HG02840 (cell line): ENCODE results near the gene EYS.

Experiments used
- ATAC-seq: cut with Tn5 transposase; IDR thresholded peaks from one replicate; pipeline ENCODE4 v1.9.1; 2021; ENCODE audit warnings: mild to moderate bottlenecking, moderate library complexity, moderate number of reproducible peaks; ENCODE audit not compliant: unreplicated experiment, low FRiP score

The EYS gene

DNA sequence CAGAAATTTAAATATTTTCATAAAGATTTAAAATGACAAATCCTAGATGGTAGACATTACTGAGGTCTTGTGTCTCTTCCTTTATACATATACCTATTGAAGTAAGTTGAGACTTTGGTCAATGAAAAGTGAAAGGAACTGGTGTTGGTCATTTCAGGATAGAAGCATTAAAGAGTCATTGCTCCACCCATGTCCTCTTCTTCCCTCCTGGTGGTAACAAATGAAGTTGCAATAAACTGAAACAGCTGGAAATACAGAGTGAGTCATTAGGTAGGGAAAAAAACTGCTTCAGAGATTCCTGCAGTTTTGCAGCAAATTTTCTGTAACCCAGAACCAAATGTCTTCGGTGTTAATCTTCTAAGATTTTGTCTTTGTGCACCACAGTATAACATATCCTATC lies 448.0 kb downstream of the EYS start:
- no peak for ATAC-seq

DNA sequence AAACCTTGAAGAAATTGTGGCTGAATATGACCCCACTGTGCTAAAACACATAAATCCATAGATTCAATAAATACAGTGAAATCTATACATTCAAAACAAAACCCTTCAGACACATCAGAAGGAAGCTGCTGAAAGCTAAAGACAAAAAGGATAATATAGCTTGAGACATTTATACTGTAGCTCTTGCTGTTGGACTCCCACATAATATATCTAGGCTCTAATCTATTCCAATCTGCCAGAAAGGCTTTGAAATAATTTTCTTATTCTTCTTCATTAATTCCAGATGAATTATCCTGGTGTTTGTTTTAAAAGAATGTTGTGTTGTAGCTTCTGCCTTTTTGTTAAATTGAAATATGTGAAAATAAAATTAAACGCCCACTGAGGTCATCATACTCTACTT lies 454.0 kb downstream of the EYS start:
- ATAC-seq = no peak

DNA sequence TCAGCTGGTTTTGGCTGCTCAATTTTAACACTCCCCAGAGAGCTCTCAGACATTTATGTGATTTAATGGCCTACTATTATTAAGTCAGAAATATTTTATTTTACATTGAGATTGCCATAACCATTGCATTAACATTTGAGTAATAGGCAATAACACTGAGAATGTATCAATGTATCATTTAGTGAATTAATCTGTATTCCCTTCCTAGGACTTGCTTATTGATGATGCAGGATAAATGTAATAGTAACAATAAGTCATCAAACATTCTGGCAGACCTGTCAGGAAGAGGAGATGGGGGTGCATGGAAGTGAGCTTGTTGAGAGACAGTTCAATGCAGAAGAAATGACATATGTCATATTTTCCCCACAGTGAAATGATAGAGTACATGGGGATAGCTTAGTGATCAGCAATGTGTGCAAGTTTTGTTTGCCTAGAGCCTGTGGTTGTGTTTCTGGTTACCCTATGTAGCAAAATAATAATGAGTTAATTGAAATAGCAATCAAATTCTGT lies 458.9 kb downstream of the EYS start:
- ATAC-seq = no peak

DNA sequence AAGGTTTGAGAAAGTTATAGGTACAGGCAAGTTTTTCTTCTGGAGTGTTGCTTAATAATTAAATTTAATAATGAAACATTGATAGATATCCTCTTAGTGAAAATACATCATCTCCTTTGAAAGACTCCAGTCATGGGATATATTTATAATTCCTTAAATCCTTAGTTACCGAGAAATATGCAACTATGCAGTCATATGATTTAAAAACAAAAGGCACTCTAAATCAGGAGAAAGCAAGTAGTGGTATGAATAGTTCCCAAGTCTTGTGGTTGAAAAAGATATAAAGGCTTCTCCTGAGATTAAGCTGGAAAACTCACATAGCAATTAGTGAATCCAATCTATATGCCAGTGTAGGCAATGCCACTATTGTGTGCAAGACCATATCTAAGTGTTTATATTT lies 475.4 kb downstream of the EYS start:
- ATAC-seq = no peak

DNA sequence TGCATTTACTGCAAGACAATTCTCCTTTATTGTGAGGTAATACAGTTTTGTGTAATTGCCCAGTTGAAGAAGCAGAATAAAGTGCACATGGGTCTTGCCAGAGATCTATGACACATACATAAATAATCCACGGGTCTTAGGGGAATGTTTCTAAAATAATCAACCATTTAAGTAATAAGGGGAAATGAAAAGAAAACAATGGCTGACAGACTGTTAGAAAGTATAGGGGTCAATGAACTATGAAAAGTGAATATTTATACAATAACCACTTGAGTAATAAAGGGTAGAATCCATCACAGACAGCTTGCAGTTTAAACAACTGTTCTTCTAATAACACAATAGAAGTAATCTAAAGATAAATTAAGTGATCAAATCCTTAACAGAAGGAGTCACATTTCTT lies 477.2 kb downstream of the EYS start:
- no peak for ATAC-seq

DNA sequence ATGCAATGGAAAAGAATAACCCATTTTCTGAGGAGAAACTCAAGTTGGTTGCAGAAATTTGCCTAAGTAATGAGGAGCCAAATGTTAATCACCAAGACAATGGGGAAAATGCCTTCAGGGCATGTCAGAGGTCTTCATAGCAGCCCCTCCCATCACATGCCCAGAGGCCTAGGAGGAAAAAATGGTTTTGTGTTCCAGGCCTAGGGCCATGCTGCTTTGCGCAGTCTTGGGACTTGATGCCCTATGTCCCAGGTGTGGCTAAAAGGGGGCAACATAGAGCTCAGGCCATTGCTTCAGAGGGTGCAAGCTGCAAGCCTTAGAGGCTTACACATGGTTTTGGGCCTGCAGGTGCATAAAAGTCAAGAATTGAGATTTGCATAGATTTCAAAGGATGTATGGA lies 485.9 kb downstream of the EYS start:
- ATAC-seq = no peak

DNA sequence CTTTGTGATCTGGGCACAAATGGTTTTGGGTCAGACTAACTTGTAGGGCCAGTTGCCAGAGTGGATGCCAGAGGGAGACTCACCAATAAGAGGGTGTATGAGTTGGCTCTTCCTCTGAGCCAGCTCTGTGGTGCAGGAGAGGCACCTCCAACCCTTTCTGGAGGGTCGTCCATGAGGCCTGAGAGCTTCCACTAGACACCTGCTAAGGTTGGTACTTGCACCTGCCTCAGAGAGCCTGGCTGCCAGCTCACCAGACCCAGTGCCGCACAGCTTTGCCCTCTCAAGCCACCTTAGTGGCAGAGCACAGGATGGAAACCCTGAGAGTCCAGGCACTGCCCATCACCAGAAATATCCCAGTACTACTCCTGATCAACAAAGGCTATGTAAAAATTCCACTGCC lies 504.3 kb downstream of the EYS start:
- ATAC-seq = no peak

DNA sequence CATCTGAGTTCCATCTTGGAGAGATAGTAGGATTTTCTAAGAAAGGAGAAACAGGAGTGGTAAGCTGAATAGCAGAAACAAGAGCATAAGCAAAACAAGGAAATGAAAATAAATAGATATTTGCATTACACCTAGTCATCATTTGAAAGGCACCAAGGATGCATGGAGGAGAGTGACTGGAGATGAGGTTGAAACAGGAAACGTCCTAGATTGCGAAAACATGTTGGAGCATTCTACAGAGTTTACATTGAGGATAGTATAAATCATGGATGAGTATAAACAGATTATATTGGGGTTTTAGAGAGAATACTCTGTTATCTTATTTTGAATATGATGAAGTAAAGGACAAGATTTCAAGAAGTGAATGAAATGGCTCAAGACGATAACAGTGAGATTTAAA lies 507.3 kb downstream of the EYS start:
- ATAC-seq = no peak

DNA sequence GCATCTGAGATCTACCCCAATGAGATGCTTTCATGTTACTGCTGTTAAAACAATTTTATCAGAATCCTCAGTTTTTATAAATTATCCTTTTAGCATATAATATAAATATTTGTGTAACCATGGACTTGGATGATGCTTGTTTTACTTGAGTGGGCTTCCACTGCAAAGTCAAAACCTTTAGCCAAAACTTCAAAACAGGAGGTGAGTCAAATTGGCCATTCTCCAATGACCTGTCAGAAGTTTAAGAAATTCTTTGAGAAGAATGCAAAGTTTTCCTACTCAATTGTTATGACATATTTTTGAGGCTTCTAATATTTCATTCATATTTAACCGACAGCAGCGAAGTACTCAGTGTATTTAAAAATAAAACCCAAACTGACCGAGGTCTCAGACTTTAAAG lies 507.9 kb downstream of the EYS start:
- no peak for ATAC-seq

DNA sequence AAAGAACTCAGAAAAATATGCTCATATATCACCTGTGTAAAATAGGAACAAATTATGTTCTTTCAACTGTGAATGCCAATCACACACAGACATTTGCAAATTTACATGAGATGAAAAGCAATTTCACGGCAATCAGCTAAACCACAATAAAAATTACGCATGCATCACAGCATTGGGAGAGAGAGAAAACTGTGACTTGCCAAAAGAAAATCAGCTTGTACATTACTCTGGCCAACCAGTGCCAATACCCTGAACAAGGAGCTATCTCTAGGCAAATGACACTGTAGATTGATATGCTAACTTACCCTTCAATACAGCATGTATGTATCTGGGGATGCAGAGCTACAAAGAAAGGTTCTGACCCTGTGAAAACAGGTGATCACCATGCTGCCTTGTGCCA lies 515.6 kb downstream of the EYS start:
- no peak for ATAC-seq

DNA sequence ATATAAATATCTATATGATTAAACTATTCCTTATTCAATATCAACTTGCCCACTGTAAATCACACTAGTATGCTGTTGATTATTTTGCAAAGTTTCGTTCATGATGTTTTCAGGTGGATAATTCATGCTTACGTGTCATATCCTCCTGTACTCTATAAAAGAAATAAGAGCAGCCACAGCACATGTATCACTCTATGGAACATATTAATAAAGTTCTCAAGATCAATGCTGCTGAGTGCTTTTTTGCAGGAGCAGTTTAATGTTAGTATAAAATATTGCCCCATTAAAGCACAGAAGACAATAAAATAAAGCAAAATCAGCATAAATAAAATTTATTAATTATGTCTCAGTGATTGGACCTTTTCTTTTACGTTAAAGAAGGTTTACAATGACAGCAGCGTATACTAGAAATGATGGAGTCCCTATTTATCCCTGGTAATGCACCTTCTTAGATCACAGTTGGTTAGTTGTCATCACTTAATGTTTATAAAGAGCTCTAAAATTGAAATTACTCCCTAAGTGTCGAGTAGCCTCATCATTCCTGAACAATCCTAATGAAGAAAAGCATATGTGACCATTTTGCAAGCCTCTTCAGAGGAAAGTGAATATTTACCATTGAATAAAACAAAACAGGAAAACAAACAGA lies 517.7 kb downstream of the EYS start:
- no peak for ATAC-seq

DNA sequence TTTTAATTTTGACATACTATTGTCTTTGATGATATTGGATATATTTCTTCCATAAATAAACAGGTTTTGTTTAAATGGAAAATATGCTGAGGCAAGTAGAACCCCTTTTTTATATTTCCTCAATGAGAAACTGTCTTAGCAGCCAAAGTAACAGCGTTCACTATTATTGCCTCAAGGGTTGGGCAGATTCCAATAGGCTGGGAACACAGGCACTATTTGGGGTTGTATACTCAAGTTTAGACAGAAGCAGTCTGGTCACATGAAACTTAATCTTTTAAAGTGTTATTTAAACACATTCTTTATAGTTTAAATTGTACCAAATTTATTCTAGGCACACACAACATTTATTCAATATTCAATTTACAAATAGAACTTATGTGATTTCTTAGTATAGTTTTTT lies 520.2 kb downstream of the EYS start:
- ATAC-seq = no peak

DNA sequence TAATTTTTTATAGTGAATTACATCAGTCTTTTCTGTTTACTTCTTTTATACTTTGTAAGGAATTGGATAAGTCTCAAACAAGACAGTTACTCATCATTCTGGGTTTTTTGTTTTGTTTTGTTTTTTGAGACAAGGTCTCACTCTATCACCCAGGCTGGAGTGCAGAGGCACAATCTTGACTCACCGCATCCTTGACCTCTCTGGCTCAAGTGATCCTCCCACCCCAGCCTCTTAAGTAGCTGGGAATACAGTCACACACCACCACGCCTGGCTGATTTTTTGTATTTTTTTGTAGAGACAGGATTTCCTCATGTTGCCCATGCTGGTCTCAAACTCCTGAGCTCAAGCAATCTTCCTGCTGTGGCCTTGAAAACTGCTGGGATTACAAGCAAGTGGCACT lies 524.3 kb downstream of the EYS start:
- ATAC-seq = no peak

DNA sequence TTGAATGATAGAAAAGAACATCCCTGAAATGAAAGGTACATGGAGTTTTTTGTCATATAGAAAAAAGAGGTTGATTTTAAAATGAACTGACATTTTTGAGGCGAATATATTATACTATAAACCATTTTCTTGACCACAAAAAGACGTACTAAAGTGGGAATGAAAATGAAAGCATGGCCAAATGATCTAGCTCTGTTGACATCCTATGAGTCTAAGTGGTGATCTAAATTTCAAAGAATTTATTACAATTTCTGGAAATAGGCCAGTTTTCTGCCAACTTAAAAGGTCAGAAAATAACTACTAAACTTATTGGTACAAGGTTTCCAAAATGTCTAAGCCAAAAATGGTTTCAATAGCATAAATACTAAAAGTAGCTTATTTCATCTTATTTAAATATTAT lies 536.8 kb downstream of the EYS start:
- ATAC-seq = no peak

DNA sequence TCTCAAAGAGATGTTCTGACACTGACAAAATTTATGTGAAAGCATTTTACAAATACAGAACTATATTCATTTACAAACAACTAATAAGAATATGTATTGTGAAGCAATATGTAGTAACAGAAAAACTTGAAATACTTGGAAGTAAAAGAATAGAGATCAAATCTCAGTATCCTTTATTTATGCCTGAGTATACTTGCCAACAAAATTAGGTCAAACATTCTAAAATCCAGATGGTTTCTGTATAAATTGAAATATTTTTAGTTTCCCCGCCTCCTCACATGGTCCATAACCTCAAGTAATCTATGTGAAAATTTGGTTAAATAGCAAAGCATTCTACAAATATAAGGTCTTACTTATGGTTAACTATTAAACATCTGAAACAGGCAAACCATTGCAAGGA lies 545.4 kb downstream of the EYS start:
- no peak for ATAC-seq

DNA sequence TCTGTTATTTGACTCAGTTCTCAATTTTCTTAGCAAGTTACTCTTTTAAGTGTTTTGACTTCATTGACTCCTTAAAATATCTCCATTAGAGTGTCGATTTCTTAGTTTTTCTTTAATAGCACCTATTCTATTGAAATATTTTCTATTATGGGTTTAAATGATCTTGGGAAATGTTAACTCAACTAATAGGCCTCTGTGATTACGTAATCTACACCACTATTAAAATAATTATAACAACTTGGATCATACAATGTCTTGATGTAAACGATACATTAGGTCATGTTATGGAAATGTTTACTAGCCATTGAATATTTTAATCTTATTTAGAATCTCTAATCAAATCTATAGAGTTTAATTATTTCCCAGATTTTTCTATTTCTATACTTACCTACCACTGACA lies 550.0 kb downstream of the EYS start:
- no peak for ATAC-seq

DNA sequence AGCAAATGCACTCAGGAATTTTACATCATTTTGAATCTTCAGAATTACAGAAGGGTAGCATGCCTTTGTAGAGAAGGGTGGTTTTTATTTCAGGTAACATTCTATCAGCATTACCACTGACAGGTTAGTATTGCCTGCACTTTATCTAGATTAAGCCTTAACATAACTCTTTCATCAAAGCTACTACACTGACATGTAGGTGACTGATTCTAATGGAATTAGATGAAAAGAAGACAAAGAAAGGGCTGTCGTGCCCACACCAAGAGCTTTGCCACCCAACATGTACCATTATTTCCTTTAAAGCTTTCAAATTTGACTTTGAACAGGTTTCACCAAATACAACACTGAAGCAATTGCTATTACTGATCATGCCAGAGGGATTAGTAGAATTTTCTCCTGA lies 551.9 kb downstream of the EYS start:
- ATAC-seq = no peak

DNA sequence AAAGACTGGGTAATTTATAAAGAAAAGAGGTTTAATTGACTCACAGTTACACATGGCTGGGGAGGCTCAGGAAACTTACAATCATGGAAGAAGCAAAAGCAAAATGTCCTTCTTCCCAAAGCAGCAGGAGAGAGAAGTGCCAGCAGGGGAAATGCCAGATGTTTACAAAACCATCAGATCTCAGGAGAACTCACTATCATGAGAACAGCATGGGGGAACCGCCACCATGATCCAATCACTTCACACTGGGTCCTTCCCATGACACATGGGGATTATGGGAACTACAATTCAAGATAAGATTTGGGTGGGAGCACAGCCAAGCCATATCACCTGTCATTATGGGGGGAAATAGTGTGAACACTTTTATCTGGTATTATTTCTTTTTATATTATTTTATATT lies 557.2 kb downstream of the EYS start:
- no peak for ATAC-seq

DNA sequence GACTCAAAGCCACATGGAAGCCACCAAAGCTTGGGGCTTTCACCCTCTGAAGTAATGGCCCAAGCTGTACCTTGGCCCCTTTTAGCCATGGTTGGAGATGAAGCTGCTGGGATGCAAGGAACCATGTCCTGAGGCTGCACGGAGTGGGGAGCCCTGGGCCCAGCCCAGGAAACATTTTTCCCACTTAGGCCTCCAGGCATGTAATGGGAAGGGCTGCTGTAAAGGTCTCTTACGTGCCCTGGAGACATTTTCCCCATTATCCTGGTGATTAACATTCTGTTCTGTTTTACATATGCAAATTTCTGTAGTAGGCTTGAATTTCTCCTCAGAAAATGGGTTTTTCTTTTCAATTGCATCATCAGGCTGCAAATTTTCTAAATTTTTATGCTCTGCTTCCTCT lies 558.2 kb downstream of the EYS start:
- ATAC-seq = no peak

DNA sequence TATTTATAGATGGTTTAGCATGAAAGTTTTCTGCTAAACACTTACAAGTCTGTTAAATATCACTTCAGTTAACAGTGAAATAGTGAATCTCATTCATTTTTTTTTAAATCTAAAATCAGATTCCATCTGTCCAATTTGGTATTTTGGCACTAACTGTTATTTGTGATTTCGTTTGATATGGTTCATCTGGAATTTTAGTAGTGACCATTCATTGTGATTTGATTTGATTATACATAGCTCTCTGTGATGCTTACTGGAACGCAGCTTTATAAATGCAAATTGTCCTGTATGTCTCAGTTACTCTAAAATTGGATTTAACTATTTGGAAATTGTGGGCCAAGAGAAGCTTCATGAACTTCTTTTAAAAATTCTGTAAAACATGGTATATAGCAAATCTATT lies 571.5 kb downstream of the EYS start:
- no peak for ATAC-seq

DNA sequence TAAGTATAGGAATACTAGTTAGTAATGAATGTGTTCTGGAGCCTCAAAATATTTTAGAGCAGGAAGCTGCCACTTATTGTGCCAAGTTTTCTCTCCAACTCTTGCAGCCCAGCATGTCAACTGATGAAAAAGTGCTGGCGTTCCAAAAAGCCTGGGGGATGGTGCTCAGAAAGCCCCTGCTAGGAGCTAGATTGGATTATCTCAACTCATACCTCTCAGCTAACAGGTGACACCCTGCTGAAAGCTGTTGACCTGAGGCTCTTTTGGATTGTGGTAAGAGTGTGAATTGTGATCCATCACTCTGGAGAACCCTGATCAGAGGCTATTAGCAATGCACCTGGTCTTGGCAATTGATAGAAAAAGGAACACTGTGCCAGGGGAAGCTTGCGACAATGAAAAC lies 580.4 kb downstream of the EYS start:
- ATAC-seq = no peak

DNA sequence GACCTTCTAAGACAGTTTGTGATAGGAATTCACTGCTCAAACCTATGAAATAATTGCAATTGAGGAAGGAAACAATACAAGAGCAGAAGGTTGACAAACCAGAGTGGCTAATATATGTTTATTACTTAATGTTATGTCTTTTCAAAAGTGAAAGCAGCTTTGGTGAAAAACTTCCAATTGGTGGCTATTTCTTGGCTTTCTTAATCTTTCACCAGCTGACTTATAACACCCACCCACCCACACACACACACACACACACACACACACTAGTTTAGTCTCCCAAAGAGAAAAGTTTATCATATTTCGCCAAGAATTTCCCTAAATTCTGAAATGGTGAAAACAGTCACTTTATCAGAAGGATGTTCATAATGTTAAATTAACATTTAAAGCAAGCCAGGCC lies 583.5 kb downstream of the EYS start:
- no peak for ATAC-seq

DNA sequence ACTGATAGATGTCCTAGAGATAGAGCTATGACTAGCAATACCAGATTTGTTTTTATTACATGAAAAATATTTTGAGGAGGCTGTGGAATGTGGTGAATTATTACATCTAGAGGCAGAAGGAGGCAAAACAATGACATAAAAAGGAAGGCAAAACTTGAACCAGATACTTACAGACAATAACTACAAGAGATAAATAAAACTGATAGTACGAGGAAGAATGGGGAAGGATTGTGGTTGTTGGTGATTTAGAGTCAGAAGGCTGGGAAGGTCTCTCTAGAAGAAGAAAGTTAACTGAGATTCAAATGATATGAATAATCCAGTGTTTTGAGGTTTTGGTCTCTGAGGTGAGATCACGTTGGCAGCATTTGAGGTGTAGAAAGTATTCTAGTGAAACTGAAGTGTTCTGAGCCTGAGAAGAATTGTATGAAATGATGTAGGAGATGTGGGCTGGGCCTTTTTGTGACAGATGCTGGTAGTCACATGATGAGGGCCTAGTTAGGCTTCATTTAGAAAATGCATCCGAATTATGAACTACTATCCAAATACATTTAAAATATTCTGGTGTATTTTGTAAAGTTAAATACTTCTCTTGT lies 589.1 kb downstream of the EYS start:
- no peak for ATAC-seq
